ENCODE results near the gene C10orf71. TPM values are rescaled to one million over a fixed set of nuclear protein-coding genes. Genes with fewer than 3 reads are reported as not detected.

Gene C10orf71
- total and polyA plus RNA-seq, 4 donors, result under 0.01 to 0.27 (median 0.06) TPM; not detected in 1

GRCh38 chr10:49292565-49293207 lies 6.3 kb upstream of the C10orf71 start:
- H3K4me1 ChIP-seq (ENCODE audit: control insufficient read depth, insufficient read depth, low read length), result peaks cover 10% of the 10 kb centered on the region

GRCh38 chr10:49293208-49293603 lies 5.8 kb upstream of the C10orf71 start:
- no peak overlapping the region for H3K27ac ChIP-seq (ENCODE audit: low read depth, low read length)
- DNase-seq (ENCODE audit: low read depth in 4 of 6, low spot score in 6 of 6), result no peak
- no peaks in the 10 kb centered on the region for H3K36me3 ChIP-seq (ENCODE audit: control insufficient read depth, insufficient read depth, low read length)
- 74% methylated on average over 7 of the region's 7 CpGs for WGBS (ENCODE audit: insufficient coverage)
- H3K4me3 ChIP-seq (ENCODE audit: low read depth, low read length), result no peak overlapping the region
- peaks cover 15% of the 10 kb centered on the region for H3K4me1 ChIP-seq (ENCODE audit: control insufficient read depth, insufficient read depth, low read length)
- no peaks in the 10 kb centered on the region for H3K9me3 ChIP-seq (ENCODE audit: control insufficient read depth, insufficient read depth, low read length)
- peaks cover 2% of the 10 kb centered on the region for H3K27me3 ChIP-seq (ENCODE audit: control insufficient read depth, insufficient read depth, low read length)

More at GRCh38 chr10:49292565-49293207, 6.3 kb upstream of the C10orf71 start:
- H3K36me3 ChIP-seq (ENCODE audit: control insufficient read depth, insufficient read depth, low read length), result no peaks in the 10 kb centered on the region
- H3K27ac ChIP-seq (ENCODE audit: low read depth, low read length), result no peak overlapping the region
- 73% methylated on average over 4 of the region's 6 CpGs for WGBS (ENCODE audit: insufficient coverage)
- no peaks in the 10 kb centered on the region for H3K9me3 ChIP-seq (ENCODE audit: control insufficient read depth, insufficient read depth, low read length)
- DNase-seq (ENCODE audit: low read depth in 4 of 6, low spot score in 6 of 6), result no peak
- H3K27me3 ChIP-seq (ENCODE audit: control insufficient read depth, insufficient read depth, low read length), result no peaks in the 10 kb centered on the region
- no peak overlapping the region for H3K4me3 ChIP-seq (ENCODE audit: low read depth, low read length)

GRCh38 chr10:49294731-49295130 lies 4.2 kb upstream of the C10orf71 start:
- Histone ChIP-seq H3K4me1 (ENCODE audit: control insufficient read depth, insufficient read depth, low read length) (peaks cover 26% of the 10 kb centered on the region), H3K36me3 (ENCODE audit: control insufficient read depth, insufficient read depth, low read length) (no peaks in the 10 kb centered on the region), H3K4me3 (ENCODE audit: low read depth, low read length) (no peak overlapping the region), H3K27me3 (ENCODE audit: control insufficient read depth, insufficient read depth, low read length) (peaks cover 5% of the 10 kb centered on the region), H3K27ac (ENCODE audit: low read depth, low read length) (no peak overlapping the region), H3K9me3 (ENCODE audit: control insufficient read depth, insufficient read depth, low read length) (no peaks in the 10 kb centered on the region)
- DNase-seq (ENCODE audit: low read depth in 4 of 6, low spot score in 6 of 6), result no peak
- WGBS (ENCODE audit: insufficient coverage), result 62% methylated on average over 4 of the region's 5 CpGs

- Histone ChIP-seq H3K36me3 (ENCODE audit: control insufficient read depth, insufficient read depth, low read length) (no peaks in the 10 kb centered on the region), H3K4me3 (ENCODE audit: low read depth, low read length) (no peak overlapping the region), H3K4me1 (ENCODE audit: control insufficient read depth, insufficient read depth, low read length) (peaks cover 26% of the 10 kb centered on the region), H3K27me3 (ENCODE audit: control insufficient read depth, insufficient read depth, low read length) (peaks cover 5% of the 10 kb centered on the region), H3K9me3 (ENCODE audit: control insufficient read depth, insufficient read depth, low read length) (no peaks in the 10 kb centered on the region), H3K27ac (ENCODE audit: low read depth, low read length) (no peak overlapping the region)
- 74% methylated on average over 3 of the region's 3 CpGs for WGBS (ENCODE audit: insufficient coverage)
- no peak for DNase-seq (ENCODE audit: low read depth in 4 of 6, low spot score in 6 of 6)
These were observed 3.7 kb upstream of the C10orf71 start for GRCh38 chr10:49295297-49295696.

- Histone ChIP-seq H3K27me3 (ENCODE audit: control insufficient read depth, insufficient read depth, low read length) (peaks cover 5% of the 10 kb centered on the region), H3K9me3 (ENCODE audit: control insufficient read depth, insufficient read depth, low read length) (no peaks in the 10 kb centered on the region), H3K4me3 (ENCODE audit: low read depth, low read length) (no peak overlapping the region), H3K27ac (ENCODE audit: low read depth, low read length) (no peak overlapping the region), H3K4me1 (ENCODE audit: control insufficient read depth, insufficient read depth, low read length) (peaks cover 26% of the 10 kb centered on the region), H3K36me3 (ENCODE audit: control insufficient read depth, insufficient read depth, low read length) (no peaks in the 10 kb centered on the region)
- DNase-seq (ENCODE audit: low read depth in 4 of 6, low spot score in 6 of 6), result no peak
- WGBS (ENCODE audit: insufficient coverage), result 71% methylated on average over 7 of the region's 7 CpGs
These were observed 2.6 kb upstream of the C10orf71 start for GRCh38 chr10:49296382-49296781.

- Histone ChIP-seq H3K4me3 (ENCODE audit: low read depth, low read length) (no peak overlapping the region), H3K27me3 (ENCODE audit: control insufficient read depth, insufficient read depth, low read length) (peaks cover 5% of the 10 kb centered on the region), H3K9me3 (ENCODE audit: control insufficient read depth, insufficient read depth, low read length) (no peaks in the 10 kb centered on the region), H3K4me1 (ENCODE audit: control insufficient read depth, insufficient read depth, low read length) (peaks cover 26% of the 10 kb centered on the region), H3K36me3 (ENCODE audit: control insufficient read depth, insufficient read depth, low read length) (no peaks in the 10 kb centered on the region), H3K27ac (ENCODE audit: low read depth, low read length) (no peak overlapping the region)
- DNase-seq (ENCODE audit: low read depth in 4 of 6, low spot score in 6 of 6), result no peak
- 21% methylated on average over 4 of the region's 8 CpGs for WGBS (ENCODE audit: insufficient coverage)
These were observed 2.1 kb upstream of the C10orf71 start for GRCh38 chr10:49296836-49297235.

- H3K27ac ChIP-seq (ENCODE audit: low read depth, low read length), result no peak overlapping the region
- peak in 1 of 6 donors; percentile 10 for DNase-seq (ENCODE audit: low read depth in 4 of 6, low spot score in 6 of 6)
- H3K4me1 ChIP-seq (ENCODE audit: control insufficient read depth, insufficient read depth, low read length), result peaks cover 26% of the 10 kb centered on the region
- 80% methylated on average over 6 of the region's 9 CpGs for WGBS (ENCODE audit: insufficient coverage)
- no peaks in the 10 kb centered on the region for H3K9me3 ChIP-seq (ENCODE audit: control insufficient read depth, insufficient read depth, low read length)
- H3K36me3 ChIP-seq (ENCODE audit: control insufficient read depth, insufficient read depth, low read length), result no peaks in the 10 kb centered on the region
- no peak overlapping the region for H3K4me3 ChIP-seq (ENCODE audit: low read depth, low read length)
- H3K27me3 ChIP-seq (ENCODE audit: control insufficient read depth, insufficient read depth, low read length), result peaks cover 5% of the 10 kb centered on the region
These were observed 926 bp upstream of the C10orf71 start for GRCh38 chr10:49297818-49298670.

GRCh38 chr10:49298671-49298982 lies 343 bp upstream of the C10orf71 start:
- Histone ChIP-seq H3K27me3 (ENCODE audit: control insufficient read depth, insufficient read depth, low read length) (peaks cover 5% of the 10 kb centered on the region), H3K9me3 (ENCODE audit: control insufficient read depth, insufficient read depth, low read length) (no peaks in the 10 kb centered on the region), H3K27ac (ENCODE audit: low read depth, low read length) (no peak overlapping the region), H3K4me1 (ENCODE audit: control insufficient read depth, insufficient read depth, low read length) (peaks cover 26% of the 10 kb centered on the region), H3K4me3 (ENCODE audit: low read depth, low read length) (no peak overlapping the region), H3K36me3 (ENCODE audit: control insufficient read depth, insufficient read depth, low read length) (no peaks in the 10 kb centered on the region)
- no peak for DNase-seq (ENCODE audit: low read depth in 4 of 6, low spot score in 6 of 6)
- 34% methylated on average over 4 of the region's 11 CpGs for WGBS (ENCODE audit: insufficient coverage)

- Histone ChIP-seq H3K27me3 (ENCODE audit: control insufficient read depth, insufficient read depth, low read length) (peaks cover 5% of the 10 kb centered on the region), H3K9me3 (ENCODE audit: control insufficient read depth, insufficient read depth, low read length) (no peaks in the 10 kb centered on the region), H3K4me1 (ENCODE audit: control insufficient read depth, insufficient read depth, low read length) (peaks cover 26% of the 10 kb centered on the region), H3K4me3 (ENCODE audit: low read depth, low read length) (no peak overlapping the region), H3K27ac (ENCODE audit: low read depth, low read length) (no peak overlapping the region), H3K36me3 (ENCODE audit: control insufficient read depth, insufficient read depth, low read length) (no peaks in the 10 kb centered on the region)
- 47% methylated on average over 5 of the region's 5 CpGs for WGBS (ENCODE audit: insufficient coverage)
- DNase-seq (ENCODE audit: low read depth in 4 of 6, low spot score in 6 of 6), result peak in 1 of 6 donors; percentile 20
These were observed 808 bp downstream of the C10orf71 start for GRCh38 chr10:49299816-49300139.
